Left colon (tissue), 2 donors: ENCODE data around the gene COL18A1. TPM values are rescaled to one million over a fixed set of nuclear protein-coding genes. Genes with fewer than 3 reads are reported as not detected.
"Not testable (repeated sequence)": the region's sequence is repeated elsewhere in the genome, so short reads cannot be mapped to it uniquely, and the experiment has no call there.

Experiments
- ATAC-seq: fragments of 200-7000 bp; cut with Tn5 transposase; one replicate; pipeline ENCODE4 v1.9.1; 2020; ENCODE audit warnings: mild to moderate bottlenecking, moderate library complexity
- DNase-seq, 2 donors: peaks; one replicate each; pipeline ENCODE4 v3.0.0-alpha.2; 2020
- intact Hi-C, 2 donors: fragments of 100-400 bp; cut with DNase I in 1 of 2; cut with micrococcal nuclease in 1 of 2; formaldehyde crosslinking; loops; one replicate each; pipeline versions ENCODE4 v1.11.2 to v1.14.0; 2022; cut with DNase I, micrococcal nuclease
- total RNA-seq, 2 donors: library from RNA; stranded (reverse); fragmentation: NEBNext Ultra II Directional; extraction: Animal tissue kit (Norgen Biotek cat#: 25700); gene quantifications; one replicate each; pipeline ENCODE4 v1.2.1, GENCODE V29; 2021
- donor health status: DM: no; HTN: no; CAD: no.
- donor health status: DM: yes; HTN: yes; CAD: no.

Gene COL18A1
- total RNA-seq, 2 donors from 2014 or later, result 10.6 to 17.0 TPM

GRCh38 chr21:45489722-45489982 is 84.7 kb downstream of the COL18A1 start:
- ATAC-seq (no peak), DNase-seq (no peak)
- intact Hi-C loops, result no loop called here

GRCh38 chr21:45490049-45490731 is 85.2 kb downstream of the COL18A1 start:
- intact Hi-C loops, result no loop called here
- no peak for ATAC-seq
- no peak for DNase-seq

- intact Hi-C loops, result no loop called here
- ATAC-seq, result no peak
- no peak for DNase-seq
Observed at GRCh38 chr21:45491056-45491455, 86.1 kb downstream of the COL18A1 start.

- ATAC-seq (no peak), DNase-seq (no peak)
- intact Hi-C loops, result no loop called here
Observed at GRCh38 chr21:45491623-45492022, 86.7 kb downstream of the COL18A1 start.

- intact Hi-C loops, result no loop called here
- DNase-seq, result no peak
- ATAC-seq, result no peak
Observed at GRCh38 chr21:45492765-45493164, 87.8 kb downstream of the COL18A1 start.

GRCh38 chr21:45493401-45494001 is 88.5 kb downstream of the COL18A1 start:
- no peak for ATAC-seq
- intact Hi-C loops, result no loop called here
- no peak for DNase-seq

GRCh38 chr21:45494135-45494850 is 89.3 kb downstream of the COL18A1 start:
- no peak for ATAC-seq
- no peak for DNase-seq
- intact Hi-C loops, result no loop called here

- no peak for DNase-seq
- intact Hi-C loops, result no loop called here
- no peak for ATAC-seq
Observed at GRCh38 chr21:45494851-45495680, 90.1 kb downstream of the COL18A1 start.

- ATAC-seq, result no peak
- no peak for DNase-seq
- intact Hi-C loops, result no loop called here
Observed at GRCh38 chr21:45496151-45496967, 91.4 kb downstream of the COL18A1 start.

- DNase-seq (no peak), ATAC-seq (peak; percentile 30)
- intact Hi-C loops, result no loop called here
Observed at GRCh38 chr21:45496968-45497845, 92.2 kb downstream of the COL18A1 start.

GRCh38 chr21:45497846-45498645 is 93.1 kb downstream of the COL18A1 start:
- ATAC-seq, result no peak
- intact Hi-C loops, result no loop called here
- no peak for DNase-seq

GRCh38 chr21:45498646-45499000 is 93.7 kb downstream of the COL18A1 start:
- intact Hi-C loops, result no loop called here
- DNase-seq (no peak), ATAC-seq (peak; percentile 37)

GRCh38 chr21:45499201-45499750 is 94.3 kb downstream of the COL18A1 start:
- ATAC-seq (no peak), DNase-seq (no peak)
- intact Hi-C loops, result no loop called here

GRCh38 chr21:45499970-45500577 is 95.1 kb downstream of the COL18A1 start:
- no peak for ATAC-seq
- no peak for DNase-seq

GRCh38 chr21:45501081-45502005 is 96.4 kb downstream of the COL18A1 start:
- ATAC-seq, DNase-seq, intact Hi-C loops: not testable (repeated sequence)

More at GRCh38 chr21:45499970-45500577, 95.1 kb downstream of the COL18A1 start:
- intact Hi-C loops, result no loop called here

- no peak for ATAC-seq
- DNase-seq, result no peak
- intact Hi-C loops, result no loop called here
Observed at GRCh38 chr21:45502006-45502345, 97.0 kb downstream of the COL18A1 start.
